HG03196 (cell line): ENCODE measurements around the gene SPATA46.
"Not testable (repeated sequence)": the region's sequence is repeated elsewhere in the genome, so short reads cannot be mapped to it uniquely, and the experiment has no call there.

Experiments
- ATAC-seq: cut with Tn5 transposase; IDR thresholded peaks from one replicate; pipeline ENCODE4 v1.9.1; 2021; ENCODE audit not compliant: unreplicated experiment

SPATA46 gene

GRCh38 chr1:162376691-162377090 lies at the start of gene SPATA46:
TSS of gene SPATA46 (minus strand) at chr1:162376854. CDS start at chr1:162376790, 64 bp downstream.
- ATAC-seq = no peak

GRCh38 chr1:162422662-162423375 lies 46.2 kb upstream of the SPATA46 start:
- ATAC-seq = no peak

GRCh38 chr1:162421258-162422164 lies 44.9 kb upstream of the SPATA46 start:
- ATAC-seq = no peak

- no peak for ATAC-seq
Observed at GRCh38 chr1:162420120-162420519, 43.5 kb upstream of the SPATA46 start.

DNA sequence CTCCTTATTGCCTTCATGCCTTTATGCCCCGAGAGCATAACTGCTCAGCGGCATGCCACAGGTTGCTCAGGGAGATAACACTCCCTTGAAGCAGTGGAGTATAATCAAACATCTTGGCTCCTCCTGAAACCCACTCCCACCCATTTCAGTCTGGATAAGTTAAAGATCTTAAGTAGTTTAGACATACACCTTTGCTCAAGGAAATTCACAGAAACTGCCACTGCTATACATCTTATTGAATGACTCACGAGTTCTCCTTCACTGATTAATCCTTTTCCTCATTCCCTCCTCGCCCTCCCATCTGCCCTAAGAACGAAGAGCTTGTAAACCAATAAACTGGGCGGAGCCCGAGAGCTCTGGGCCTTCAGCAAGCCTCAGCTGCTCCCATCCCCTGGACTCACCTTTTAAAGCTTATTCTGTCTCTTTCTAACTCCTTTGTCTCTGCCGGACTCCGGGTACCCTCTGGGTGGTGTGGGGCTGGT lies 42.8 kb upstream of the SPATA46 start:
- ATAC-seq = not testable (repeated sequence)

DNA sequence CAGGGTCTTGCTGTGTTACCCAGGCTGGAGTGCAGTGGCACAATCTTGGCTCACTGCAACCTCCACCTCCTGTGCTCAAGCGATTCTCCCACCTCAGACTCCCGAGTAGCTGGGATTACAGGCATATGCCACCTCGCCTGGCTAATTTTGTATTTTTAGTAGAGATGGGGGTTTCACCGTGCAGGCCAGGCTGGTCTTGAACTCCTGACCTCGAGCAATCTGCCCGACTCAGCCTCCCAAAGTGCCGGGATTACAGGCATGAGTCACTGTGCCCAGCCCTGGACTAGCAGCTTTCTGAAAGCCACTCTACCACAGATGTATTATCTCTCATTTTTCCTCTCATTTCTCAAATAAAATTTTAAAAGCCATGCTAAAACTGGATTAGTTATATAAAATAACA lies 41.9 kb upstream of the SPATA46 start:
- ATAC-seq = not testable (repeated sequence)

DNA sequence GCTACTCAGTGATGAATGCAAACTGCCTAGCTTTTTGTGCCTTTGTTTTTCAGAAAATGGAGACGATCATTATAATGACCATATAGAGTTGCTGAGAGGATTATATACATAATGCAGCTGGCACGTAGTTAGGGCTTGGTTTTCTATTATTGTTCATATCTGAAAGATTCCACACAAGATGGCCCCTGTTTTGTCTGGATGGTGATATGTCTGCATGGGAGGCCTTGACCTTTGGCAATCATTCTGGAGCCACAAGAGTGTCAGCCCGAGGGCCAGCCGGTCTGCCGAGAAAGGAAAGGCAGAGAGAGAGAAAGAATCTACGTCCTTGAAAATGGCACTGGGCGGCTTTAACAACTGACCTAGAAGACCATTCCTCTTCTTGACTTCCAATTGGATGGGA lies 41.0 kb upstream of the SPATA46 start:
- no peak for ATAC-seq

- no peak for ATAC-seq
Observed at GRCh38 chr1:162416909-162417308, 40.3 kb upstream of the SPATA46 start.

GRCh38 chr1:162416215-162416614 lies 39.6 kb upstream of the SPATA46 start:
- no peak for ATAC-seq

GRCh38 chr1:162412002-162412401 lies 35.3 kb upstream of the SPATA46 start, which contains the start of gene SH2D1B:
TSS of gene SH2D1B (minus strand) at chr1:162412136. CDS start at chr1:162412016, 120 bp downstream.
- no peak for ATAC-seq

DNA sequence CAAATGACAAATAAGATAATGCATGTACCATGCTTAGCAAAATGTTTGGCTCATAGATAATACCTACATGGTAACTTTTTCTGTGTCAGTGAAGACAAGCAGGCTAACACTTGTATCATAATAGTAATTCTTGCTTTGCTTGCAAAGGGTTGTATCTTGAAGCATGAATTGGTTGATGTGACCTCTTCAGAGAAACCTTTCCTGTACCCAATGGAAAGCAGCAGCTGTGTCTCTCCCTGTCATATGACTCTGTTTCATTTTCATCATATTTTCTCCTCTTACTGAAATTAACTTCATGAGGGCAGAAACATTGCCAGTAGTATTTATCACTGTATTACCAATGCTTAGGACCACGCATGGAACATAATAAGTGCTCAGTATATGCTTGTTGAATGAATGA lies 30.9 kb upstream of the SPATA46 start:
- no peak for ATAC-seq

DNA sequence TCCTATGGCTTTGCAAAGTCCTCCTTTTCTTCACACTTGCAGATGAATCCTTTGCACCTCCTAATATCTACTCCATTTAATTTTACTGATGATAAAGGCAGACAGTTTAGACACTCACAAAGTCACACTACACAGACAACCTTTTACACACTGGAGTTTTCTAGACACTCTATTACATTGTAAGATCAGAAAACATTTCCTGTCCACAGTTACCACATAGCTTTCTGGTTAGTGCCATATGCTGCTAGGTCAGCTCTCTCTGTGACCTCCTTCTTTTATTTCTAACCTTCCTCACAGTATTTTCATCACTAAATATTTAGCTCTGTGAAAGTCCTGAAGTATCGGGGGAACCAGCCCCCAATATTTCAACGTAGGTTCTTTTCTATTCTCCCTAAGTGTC lies 30.2 kb upstream of the SPATA46 start:
- ATAC-seq = no peak

GRCh38 chr1:162405800-162406199 lies 29.1 kb upstream of the SPATA46 start:
- no peak for ATAC-seq

- ATAC-seq = no peak
Observed at GRCh38 chr1:162404550-162405160, 28.0 kb upstream of the SPATA46 start.

- no peak for ATAC-seq
Observed at GRCh38 chr1:162400790-162401355, 24.2 kb upstream of the SPATA46 start.

DNA sequence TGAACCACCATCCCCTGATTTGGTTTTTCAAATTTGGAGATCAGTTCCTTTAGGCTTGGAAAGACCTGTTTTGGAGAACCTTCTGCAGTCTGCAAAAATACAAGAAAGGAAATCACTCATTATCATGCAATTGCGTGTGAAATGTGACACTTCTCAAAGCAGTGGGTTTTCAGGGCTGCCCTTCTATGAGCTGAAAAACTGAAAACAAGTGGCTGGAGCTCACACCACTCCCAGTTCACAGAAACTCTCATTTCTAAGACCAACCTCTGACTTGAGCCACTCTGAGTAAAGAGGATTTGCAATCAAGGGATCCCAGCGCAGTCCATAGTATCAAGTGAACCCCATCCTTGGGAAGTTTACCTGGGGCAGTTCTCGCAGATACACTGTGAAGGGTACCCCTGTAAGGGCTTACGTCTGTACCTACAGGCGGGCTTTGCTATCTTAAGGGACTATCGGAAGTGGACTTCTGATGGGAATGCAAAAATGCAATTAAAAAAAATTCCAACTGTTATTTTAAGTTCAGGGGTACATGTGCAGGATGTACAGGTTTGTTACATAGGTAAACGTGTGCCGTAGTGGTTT lies 22.4 kb upstream of the SPATA46 start:
- no peak for ATAC-seq

DNA sequence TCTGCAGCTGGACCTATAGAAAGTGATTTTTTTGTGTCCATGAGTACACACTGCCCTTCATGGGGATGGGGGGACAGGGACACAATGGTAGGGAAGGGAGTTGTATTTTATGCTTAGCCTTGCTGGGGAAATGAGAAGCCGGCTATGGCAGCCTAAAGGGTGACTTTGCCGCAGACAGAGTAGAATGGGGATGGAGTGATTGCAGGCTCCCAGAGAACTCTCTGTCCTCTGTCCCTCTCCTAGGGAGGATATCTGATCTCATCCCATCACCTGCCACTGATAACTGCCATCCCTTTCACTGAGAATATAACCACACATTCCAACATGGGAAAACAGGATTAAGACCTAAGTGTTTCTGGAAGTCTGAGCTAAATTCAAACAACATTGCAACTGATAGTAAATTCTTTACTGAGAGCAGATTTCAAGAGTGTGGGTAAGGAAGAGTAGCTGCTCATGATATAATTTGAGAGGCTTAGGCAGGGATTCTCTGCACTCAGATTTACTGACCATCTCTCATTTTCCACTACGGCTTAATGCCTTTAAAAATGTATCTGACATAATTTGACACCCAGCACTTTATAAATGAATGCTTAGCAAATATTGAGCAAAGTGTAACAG lies 21.4 kb upstream of the SPATA46 start:
- no peak for ATAC-seq

DNA sequence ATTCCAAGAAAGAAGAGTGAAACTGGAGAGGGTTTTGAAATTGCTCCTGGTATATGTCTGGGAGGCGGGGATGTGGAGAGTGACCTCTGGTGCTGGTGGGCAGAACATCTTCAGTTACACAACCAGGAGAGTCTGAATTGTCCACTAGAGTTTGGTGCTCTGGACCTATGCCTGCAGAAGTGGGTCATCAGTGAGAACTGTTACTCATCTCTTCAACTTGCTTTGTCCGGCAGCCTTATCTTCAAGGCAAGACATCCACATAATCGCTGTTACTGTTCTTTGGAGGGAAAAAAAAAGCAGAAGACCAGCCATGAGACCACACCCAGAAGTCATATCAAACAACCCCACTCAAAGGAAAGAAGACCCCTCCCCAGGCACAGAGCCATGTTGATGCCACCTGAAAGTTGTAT lies 20.4 kb upstream of the SPATA46 start:
- no peak for ATAC-seq

DNA sequence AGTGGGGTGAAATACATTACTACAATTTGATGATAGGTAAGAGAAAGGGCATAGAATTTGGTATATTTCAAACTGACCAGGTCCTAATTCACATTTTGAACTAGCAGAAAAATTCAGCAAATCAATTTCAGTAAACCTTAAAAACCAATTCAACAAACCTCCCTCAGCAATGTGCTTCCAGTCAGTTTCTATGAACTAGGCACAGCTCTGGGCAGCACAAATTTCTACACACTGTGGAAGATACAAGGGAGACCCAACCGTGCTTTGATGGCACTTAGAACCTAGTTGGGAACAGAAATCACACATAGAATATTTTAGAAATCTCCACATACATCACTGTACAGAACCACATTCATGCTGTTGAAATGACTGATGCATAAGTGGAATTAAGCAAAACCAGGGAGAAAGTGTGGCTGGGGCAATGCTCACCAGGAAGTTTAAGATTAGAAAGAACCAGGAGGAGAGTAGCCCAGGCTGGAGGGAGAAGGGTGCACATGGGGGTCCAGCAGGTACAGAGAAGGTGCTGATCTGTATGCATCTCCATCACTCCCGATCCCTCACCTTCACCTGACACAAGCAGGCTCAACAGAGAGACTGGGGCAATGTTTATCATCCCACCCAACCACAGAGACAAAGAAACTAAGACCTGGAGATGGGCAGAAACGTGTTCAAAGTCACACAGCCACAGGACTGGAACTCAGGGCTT lies 19.7 kb upstream of the SPATA46 start:
- no peak for ATAC-seq
